A673 (cell line): ENCODE data around the gene FTCD. TPM values are rescaled to one million over a fixed set of nuclear protein-coding genes. Genes with fewer than 3 reads are reported as not detected.
"Not testable (repeated sequence)": the region's sequence is repeated elsewhere in the genome, so short reads cannot be mapped to it uniquely, and the experiment has no call there.

ENCODE experiments used
- BruUV-seq: library from RNA; stranded (reverse); fragments of 400-500 nt; replicated peaks from 2 replicates; lab custom pipeline; 2021; lab: Mats Ljungman, UMichigan
- CTCF ChIA-PET: fragments of 300-600 bp; sonication (Branson Sonifier 250); formaldehyde crosslinking; loops from one replicate; lab custom pipeline; 2022; ENCODE audit warnings: antibody characterized with exemption; lab: Charles Lee
- POLR2A ChIA-PET: fragments of 300-600 bp; sonication (Branson Sonifier 250); formaldehyde crosslinking; loops from one replicate; lab custom pipeline; 2022; ENCODE audit warnings: antibody characterized with exemption; ENCODE audit not compliant: low non-redundant PET; lab: Charles Lee
- DNase-seq: peaks from one replicate; pipeline ENCODE4 v3.0.0-alpha.2; 2015; ENCODE audit warnings: low spot score
- H3K27ac ChIP-seq: fragments of 200-600 bp; sonication (generic); 2 replicates; pipeline ENCODE4 v1.5.1; 2016; ENCODE audit warnings: mixed run types, low read depth, mild to moderate bottlenecking, mixed read lengths, antibody characterized with exemption, low read length; ENCODE audit not compliant: poor library complexity, severe bottlenecking
- H3K27me3 ChIP-seq: fragments of 200-600 bp; sonication (generic); replicated peaks from 2 replicates; pipeline ENCODE4 v1.6.1; 2017; ENCODE audit warnings: mixed run types, low read depth, mild to moderate bottlenecking, mixed read lengths, antibody characterized with exemption, low read length; ENCODE audit not compliant: insufficient read depth, poor library complexity
- H3K36me3 ChIP-seq: fragments of 200-600 bp; sonication (generic); 2 replicates; pipeline ENCODE4 v1.6.1; 2016; ENCODE audit warnings: mixed run types, mild to moderate bottlenecking, mixed read lengths, antibody characterized with exemption, low read length; ENCODE audit not compliant: insufficient read depth, poor library complexity, severe bottlenecking
- H3K4me1 ChIP-seq: fragments of 200-600 bp; sonication (generic); 2 replicates; pipeline ENCODE4 v1.6.1; 2017; ENCODE audit warnings: mixed run types, mild to moderate bottlenecking, mixed read lengths, antibody characterized with exemption, low read length; ENCODE audit not compliant: insufficient read depth, poor library complexity, severe bottlenecking
- H3K4me3 ChIP-seq: fragments of 200-600 bp; sonication (generic); 2 replicates; pipeline ENCODE4 v1.5.1; 2016; ENCODE audit warnings: low read depth, mixed run types, mild to moderate bottlenecking, mixed read lengths, low read length; ENCODE audit not compliant: poor library complexity, severe bottlenecking
- H3K9me3 ChIP-seq: fragments of 200-600 bp; sonication (generic); 2 replicates; pipeline ENCODE4 v1.6.1; 2016; ENCODE audit warnings: mixed run types, low read depth, mild to moderate bottlenecking, mixed read lengths, antibody characterized with exemption, low read length; ENCODE audit not compliant: poor library complexity, severe bottlenecking
- EZH2 ChIP-seq: fragments of 200-600 bp; sonication (generic); IDR thresholded peaks from 2 replicates; pipeline ENCODE4 v1.6.1; 2017; ENCODE audit warnings: borderline replicate concordance, low read depth, mild to moderate bottlenecking, mixed read lengths, antibody characterized with exemption, low read length; ENCODE audit not compliant: poor library complexity, severe bottlenecking
- intact Hi-C: fragments of 100-400 bp; cut with micrococcal nuclease; formaldehyde crosslinking; loops from one replicate; pipeline ENCODE4 v1.10.0; 2022; ENCODE audit not compliant: unreplicated experiment
- total RNA-seq: library from RNA; stranded (reverse); gene quantifications from 2 replicates; pipeline ENCODE4 v1.2.3, GENCODE V29; 2021
- TF ChIP-seq, protein P1 (sequence below): fragments of 300-800, 200-600 bp; sonication (generic); conservative IDR thresholded peaks from 2 replicates; pipeline ENCODE4 v1.5.1; 2017; ENCODE audit warnings: low read depth, mild to moderate bottlenecking, antibody characterized with exemption, low read length, moderate library complexity, mixed read lengths

Gene FTCD
- total RNA-seq, 1 experiment from 2014 or later: 5.4 TPM

DNA sequence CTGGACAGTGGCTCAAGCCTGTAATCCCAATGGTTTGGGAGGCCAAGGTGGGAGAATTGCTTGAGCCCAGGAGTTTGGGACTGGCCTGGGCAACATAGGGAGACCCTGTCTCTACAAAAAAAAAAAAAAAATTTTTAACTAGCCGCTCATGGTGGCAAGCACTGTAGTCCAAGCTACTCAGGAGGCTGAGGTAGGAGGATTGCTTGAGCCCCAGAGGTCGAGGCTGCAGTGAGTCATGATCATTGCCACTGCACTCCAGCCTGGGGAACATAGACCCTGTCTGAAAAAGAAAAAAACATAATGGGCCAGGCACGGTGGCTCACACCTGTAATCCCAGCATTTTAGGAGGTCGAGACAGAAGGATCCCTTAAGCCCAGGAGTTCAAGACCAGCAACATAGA is 23.6 kb upstream of the FTCD start:
- peaks cover 13% of the 10 kb centered on the region for H3K9me3 ChIP-seq
- intact Hi-C loops: no loop called here
- CTCF ChIA-PET: interaction anchor here (0.6 kb wide), 1 partner anchor 49 kb away, joined by 3 read pairs; the partner anchor contains the start of gene LSS
- no peak for TF ChIP-seq EZH2
- TF ChIP-seq, protein P1, sequence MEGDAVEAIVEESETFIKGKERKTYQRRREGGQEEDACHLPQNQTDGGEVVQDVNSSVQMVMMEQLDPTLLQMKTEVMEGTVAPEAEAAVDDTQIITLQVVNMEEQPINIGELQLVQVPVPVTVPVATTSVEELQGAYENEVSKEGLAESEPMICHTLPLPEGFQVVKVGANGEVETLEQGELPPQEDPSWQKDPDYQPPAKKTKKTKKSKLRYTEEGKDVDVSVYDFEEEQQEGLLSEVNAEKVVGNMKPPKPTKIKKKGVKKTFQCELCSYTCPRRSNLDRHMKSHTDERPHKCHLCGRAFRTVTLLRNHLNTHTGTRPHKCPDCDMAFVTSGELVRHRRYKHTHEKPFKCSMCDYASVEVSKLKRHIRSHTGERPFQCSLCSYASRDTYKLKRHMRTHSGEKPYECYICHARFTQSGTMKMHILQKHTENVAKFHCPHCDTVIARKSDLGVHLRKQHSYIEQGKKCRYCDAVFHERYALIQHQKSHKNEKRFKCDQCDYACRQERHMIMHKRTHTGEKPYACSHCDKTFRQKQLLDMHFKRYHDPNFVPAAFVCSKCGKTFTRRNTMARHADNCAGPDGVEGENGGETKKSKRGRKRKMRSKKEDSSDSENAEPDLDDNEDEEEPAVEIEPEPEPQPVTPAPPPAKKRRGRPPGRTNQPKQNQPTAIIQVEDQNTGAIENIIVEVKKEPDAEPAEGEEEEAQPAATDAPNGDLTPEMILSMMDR: no peak
- no peak overlapping the region for H3K4me3 ChIP-seq
- peaks cover 4% of the 10 kb centered on the region for H3K4me1 ChIP-seq
- H3K27ac ChIP-seq: no peak overlapping the region
- POLR2A ChIA-PET: no interaction called here
- H3K27me3 ChIP-seq: no peaks in the 10 kb centered on the region
- H3K36me3 ChIP-seq: no peaks in the 10 kb centered on the region
- DNase-seq: no peak
- no TSS peak for BruUV-seq

GRCh38 chr21:46176443-46177129 is 21.2 kb upstream of the FTCD start:
- CTCF ChIA-PET: not testable (repeated sequence)

GRCh38 chr21:46173573-46173972 is 18.2 kb upstream of the FTCD start:
- no peak overlapping the region for H3K4me3 ChIP-seq
- POLR2A ChIA-PET: no interaction called here
- intact Hi-C loops: loop anchor here (2.0 kb wide), 1 partner anchor 15 kb away; no protein-coding TSS in a partner anchor
- no peaks in the 10 kb centered on the region for H3K4me1 ChIP-seq
- H3K27ac ChIP-seq: no peak overlapping the region
- no peaks in the 10 kb centered on the region for H3K36me3 ChIP-seq
- H3K9me3 ChIP-seq: peaks cover 13% of the 10 kb centered on the region
- no TSS peak for BruUV-seq
- no peak for DNase-seq
- no peaks in the 10 kb centered on the region for H3K27me3 ChIP-seq
- no peak for TF ChIP-seq EZH2
- TF ChIP-seq, protein P1: no peak
- CTCF ChIA-PET: no interaction called here

More at GRCh38 chr21:46176443-46177129, 21.2 kb upstream of the FTCD start:
- H3K27ac ChIP-seq, H3K36me3 ChIP-seq, intact Hi-C loops, H3K4me1 ChIP-seq, BruUV-seq, H3K27me3 ChIP-seq, POLR2A ChIA-PET, H3K4me3 ChIP-seq, DNase-seq: not testable (repeated sequence)
- peaks cover 13% of the 10 kb centered on the region for H3K9me3 ChIP-seq
